GM12801 (cell line): ENCODE results near the gene TAGAP.

Source experiments
- TF ChIP-seq, protein P1 (sequence below): IDR thresholded peaks from one replicate; pipeline ENCODE4 v1.5.1; 2011; ENCODE audit warnings: control low read depth; ENCODE audit not compliant: insufficient read length; ENCODE audit errors: extremely low read depth

The TAGAP gene, protein sequence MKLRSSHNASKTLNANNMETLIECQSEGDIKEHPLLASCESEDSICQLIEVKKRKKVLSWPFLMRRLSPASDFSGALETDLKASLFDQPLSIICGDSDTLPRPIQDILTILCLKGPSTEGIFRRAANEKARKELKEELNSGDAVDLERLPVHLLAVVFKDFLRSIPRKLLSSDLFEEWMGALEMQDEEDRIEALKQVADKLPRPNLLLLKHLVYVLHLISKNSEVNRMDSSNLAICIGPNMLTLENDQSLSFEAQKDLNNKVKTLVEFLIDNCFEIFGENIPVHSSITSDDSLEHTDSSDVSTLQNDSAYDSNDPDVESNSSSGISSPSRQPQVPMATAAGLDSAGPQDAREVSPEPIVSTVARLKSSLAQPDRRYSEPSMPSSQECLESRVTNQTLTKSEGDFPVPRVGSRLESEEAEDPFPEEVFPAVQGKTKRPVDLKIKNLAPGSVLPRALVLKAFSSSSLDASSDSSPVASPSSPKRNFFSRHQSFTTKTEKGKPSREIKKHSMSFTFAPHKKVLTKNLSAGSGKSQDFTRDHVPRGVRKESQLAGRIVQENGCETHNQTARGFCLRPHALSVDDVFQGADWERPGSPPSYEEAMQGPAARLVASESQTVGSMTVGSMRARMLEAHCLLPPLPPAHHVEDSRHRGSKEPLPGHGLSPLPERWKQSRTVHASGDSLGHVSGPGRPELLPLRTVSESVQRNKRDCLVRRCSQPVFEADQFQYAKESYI

DNA sequence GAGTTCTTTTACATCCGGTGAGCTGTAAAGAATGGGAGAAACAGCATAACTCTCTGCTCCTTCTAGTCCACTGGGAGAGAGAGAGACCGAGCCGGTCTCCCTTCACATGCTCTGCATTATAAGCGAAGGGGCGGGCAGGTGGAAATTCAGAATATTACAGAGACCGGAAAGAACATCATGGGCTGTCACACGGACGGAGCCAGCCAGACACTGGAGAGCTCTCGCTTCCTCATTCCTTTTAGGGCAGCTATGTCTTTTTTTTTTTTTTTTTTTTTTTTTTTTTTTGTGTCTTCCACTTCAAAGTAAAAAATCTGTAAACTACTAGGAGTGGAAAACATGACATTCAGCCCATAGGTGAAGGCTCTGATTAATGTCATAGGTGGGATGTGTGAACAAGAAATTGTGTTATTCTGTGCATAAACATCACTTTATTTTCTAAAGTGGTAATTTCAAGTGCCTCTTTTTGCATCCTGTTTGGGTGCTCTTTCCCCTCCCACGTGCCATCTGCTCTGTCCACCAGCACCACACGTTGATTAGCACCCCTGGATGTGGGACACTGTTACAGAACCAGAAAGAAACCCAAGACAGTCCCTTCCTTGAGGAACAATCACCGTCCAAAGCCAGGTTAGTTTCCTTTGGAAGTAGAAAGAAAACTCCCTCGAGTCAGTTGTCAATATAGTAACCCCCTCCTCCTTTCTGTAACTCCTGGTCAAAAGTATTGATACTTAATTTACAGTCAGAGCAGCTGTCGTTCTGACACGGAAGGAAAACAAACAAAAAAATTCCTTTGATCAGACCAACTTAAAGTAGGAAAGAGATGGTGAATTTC, at the start of gene TAGAP:
TAGAP (minus strand) TSS at position 93 of the 829 bp plus-strand sequence. CDS start 845 bp downstream, outside the sequence.
- TF ChIP-seq, protein P1, sequence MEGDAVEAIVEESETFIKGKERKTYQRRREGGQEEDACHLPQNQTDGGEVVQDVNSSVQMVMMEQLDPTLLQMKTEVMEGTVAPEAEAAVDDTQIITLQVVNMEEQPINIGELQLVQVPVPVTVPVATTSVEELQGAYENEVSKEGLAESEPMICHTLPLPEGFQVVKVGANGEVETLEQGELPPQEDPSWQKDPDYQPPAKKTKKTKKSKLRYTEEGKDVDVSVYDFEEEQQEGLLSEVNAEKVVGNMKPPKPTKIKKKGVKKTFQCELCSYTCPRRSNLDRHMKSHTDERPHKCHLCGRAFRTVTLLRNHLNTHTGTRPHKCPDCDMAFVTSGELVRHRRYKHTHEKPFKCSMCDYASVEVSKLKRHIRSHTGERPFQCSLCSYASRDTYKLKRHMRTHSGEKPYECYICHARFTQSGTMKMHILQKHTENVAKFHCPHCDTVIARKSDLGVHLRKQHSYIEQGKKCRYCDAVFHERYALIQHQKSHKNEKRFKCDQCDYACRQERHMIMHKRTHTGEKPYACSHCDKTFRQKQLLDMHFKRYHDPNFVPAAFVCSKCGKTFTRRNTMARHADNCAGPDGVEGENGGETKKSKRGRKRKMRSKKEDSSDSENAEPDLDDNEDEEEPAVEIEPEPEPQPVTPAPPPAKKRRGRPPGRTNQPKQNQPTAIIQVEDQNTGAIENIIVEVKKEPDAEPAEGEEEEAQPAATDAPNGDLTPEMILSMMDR: no peak

DNA sequence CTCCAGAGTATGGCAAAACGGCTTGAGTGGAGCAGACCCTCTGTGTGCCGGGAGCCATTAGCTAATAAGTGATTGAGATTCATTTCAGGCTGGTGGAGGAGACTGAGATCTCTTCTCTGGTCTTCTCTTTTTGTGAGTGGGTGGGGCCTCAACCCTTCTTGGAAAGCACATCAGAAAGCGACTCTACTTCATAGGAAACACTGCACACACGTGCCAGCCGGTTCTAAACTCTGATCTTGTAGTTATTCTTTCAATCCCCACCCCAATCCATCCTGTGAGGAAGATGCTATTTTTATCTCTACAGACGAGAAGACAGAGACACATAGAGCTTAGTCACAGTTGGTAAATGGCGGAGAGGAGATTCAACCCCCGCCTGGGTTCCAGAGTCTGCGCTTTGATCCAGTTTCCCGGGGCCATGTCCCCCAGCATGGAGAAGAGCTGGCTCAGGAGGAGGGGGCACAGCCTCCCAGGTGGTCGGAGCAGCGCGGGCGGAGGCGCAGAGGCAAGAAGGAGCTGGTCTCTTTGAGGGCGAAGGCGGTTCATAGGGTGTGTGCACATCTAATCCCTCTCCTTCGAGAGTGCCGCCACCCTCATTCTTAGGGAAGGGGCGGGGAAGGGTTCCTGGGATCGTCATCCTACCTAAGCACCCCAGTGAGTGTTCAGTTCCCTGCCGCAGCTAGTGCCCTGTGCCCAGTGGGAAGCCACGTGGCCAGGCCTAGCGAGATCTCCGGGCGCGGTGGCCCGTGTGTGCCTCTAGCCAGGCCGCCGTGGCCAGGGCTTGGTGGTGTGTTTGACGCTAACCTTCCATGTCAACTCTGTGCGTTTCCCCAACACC, 49.0 kb upstream of the TAGAP start:
- TF ChIP-seq, protein P1: no peak

DNA sequence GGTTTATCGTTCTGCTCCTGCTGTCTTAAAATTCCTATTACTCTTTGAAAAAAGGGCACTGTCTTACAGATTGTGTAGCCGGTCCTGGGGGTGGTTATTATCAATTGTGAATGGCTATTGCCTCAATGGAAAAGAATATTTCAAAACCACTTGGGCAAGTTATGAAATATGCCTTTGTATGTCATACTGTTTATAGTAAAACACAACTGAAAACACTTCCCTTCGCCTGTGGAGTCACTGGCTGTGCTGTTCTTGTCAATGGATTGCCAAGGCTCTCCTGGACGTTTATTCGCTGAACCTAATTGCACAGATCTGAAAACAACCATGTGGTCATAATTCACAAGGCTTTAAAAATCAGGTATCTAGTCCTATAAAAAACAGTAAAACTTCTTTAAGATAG, 47.8 kb upstream of the TAGAP start:
- TF ChIP-seq, protein P1: no peak

DNA sequence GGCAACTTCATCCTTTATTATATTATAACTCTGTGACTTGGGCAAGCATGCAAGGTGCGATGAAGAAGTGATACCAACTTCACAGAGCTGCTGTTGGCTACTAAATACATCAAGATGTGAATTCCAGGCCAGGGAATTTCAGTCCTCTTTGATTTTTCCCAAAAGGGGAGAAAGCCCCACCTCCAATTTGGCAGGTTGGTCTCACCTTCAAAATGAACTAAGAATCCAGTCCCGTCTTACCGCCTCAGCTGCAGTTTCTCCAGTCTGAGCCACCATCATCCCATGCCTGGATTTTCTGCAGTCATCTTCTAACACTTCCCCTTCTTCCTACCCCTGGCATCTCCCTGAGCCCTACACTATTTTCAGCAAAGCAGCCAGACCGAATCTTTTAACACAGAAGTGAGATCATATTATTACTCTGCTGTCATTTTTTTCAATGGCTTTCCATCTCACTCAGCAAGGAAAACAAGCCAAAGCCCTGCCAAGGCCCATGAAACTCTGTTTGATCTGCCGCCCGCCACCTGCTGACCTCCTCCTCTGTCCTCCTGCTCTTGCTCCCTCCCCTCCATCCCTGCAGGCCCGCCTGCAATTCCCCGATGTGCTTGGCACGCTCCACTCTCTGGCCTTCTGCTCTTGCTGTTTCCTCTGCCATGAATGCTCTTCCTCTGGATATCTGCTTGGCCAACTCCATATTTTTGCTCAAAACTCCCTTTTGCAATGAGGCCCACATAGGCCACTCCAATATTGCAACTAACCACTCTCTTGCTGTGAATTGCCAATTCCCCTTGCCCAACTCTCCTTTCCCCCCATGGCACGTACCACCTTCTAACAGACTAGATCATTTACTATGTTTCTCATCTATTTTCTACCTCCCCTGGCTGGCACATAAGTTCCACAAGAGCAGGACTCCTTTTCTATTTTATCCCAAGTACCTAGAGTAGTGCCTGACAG, 46.0 kb upstream of the TAGAP start:
- TF ChIP-seq, protein P1: no peak

DNA sequence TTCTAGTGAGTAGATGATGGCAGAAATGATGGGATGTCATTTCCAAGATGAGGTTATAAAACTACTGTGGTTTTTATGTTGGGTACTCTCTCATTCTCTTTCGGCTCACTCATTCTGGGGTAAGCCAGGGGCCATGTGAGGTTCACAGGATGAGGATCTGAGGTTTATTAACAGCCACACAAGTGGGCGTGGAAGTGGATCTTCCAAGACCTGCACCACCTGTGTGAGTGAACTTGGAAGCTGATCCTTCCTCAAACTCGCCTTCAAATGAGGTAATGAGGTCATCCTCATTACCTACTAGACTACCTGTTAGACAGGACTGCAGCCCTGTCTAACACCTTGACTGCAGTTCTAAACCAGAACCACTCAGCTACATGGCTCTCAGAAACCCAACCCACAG, 45.1 kb upstream of the TAGAP start:
- TF ChIP-seq, protein P1: no peak

DNA sequence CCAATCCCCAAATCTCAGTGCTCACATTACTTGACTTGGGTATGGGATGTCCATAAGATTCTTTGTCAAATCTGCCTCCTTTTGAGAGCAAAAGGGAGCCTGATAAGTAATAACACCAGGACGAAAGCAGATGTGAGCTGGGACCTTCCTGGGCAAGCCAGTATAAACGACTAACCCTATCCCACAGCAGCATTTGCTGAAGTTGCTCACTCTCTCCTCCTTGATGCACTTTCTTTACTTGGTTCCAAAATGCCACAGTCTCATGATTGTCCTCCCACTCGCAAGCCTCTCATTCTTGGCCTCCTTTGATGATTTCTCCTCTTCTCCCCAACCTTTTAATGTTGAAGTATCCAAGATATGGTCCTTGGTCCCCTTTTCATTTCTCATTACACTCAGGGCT, 44.7 kb upstream of the TAGAP start:
- TF ChIP-seq, protein P1: no peak
